CD4-positive, alpha-beta T cell (primary cell): ENCODE measurements around the gene TAOK3. TPM values are rescaled to one million over a fixed set of nuclear protein-coding genes. Genes with fewer than 3 reads are reported as not detected.

ENCODE experiments used
- ATAC-seq: fragments of 200-7000 bp; cut with Tn5 transposase; one replicate; pipeline ENCODE4 v1.10.0; 2022; ENCODE audit warnings: mild to moderate bottlenecking; ENCODE audit not compliant: poor library complexity
- CTCF ChIA-PET: fragments of 350-600 bp; sonication (Branson Sonifier 250); formaldehyde crosslinking; loops from one replicate; lab custom pipeline; 2021; ENCODE audit warnings: antibody characterized with exemption, inconsistent platforms; lab: Charles Lee
- POLR2A ChIA-PET: fragments of 350-600 bp; sonication (Branson Sonifier 250); formaldehyde crosslinking; loops from one replicate; lab custom pipeline; 2021; ENCODE audit warnings: antibody characterized with exemption, inconsistent platforms; lab: Charles Lee
- DNase-seq, 14 experiments: peaks; one replicate each; pipeline ENCODE4 v3.0.0-alpha.2; 2013 to 2020; ENCODE audit warnings: mixed read lengths in 2 of 14
- H3K27ac ChIP-seq, 2 donors: one replicate each; pipeline versions ENCODE4 v1.5.1 to v1.7.0; 2013; ENCODE audit warnings: low read length in 2 of 2, low read depth in 1 of 2, mild to moderate bottlenecking in 1 of 2
- H3K27me3 ChIP-seq, 2 experiments: 1 replicate in 1 of 2; 2 replicates in 1 of 2; pipeline versions ENCODE4 v1.6.1 to v1.7.0; 2013; ENCODE audit warnings: low read length in 2 of 2, control low read depth in 1 of 2, mild to moderate bottlenecking in 1 of 2, moderate library complexity in 1 of 2; ENCODE audit not compliant: insufficient read depth in 2 of 2, control insufficient read depth in 1 of 2
- H3K36me3 ChIP-seq: one replicate; pipeline ENCODE4 v1.6.1; 2013; ENCODE audit warnings: low read length, control low read depth; ENCODE audit not compliant: insufficient read depth
- H3K4me1 ChIP-seq: one replicate; pipeline ENCODE4 v1.6.1; 2013; ENCODE audit warnings: low read length, control low read depth; ENCODE audit not compliant: insufficient read depth
- H3K4me3 ChIP-seq: one replicate; pipeline ENCODE4 v1.5.1; 2013; ENCODE audit warnings: mild to moderate bottlenecking, low read length, moderate library complexity
- H3K9me3 ChIP-seq, 2 experiments: 1 replicate in 1 of 2; 2 replicates in 1 of 2; pipeline versions ENCODE4 v1.6.1 to v1.7.0; 2013; ENCODE audit warnings: low read length in 2 of 2, mild to moderate bottlenecking in 2 of 2, control low read depth in 1 of 2, moderate library complexity in 1 of 2; ENCODE audit not compliant: control insufficient read depth in 1 of 2, insufficient read depth in 1 of 2
- H3K27ac Mint-ChIP-seq: one replicate; pipeline ENCODE4 v1.8.0; 2020; ENCODE audit warnings: mixed read lengths
- H3K27me3 Mint-ChIP-seq: one replicate; pipeline ENCODE4 v1.8.0; 2021; ENCODE audit warnings: mixed read lengths
- H3K36me3 Mint-ChIP-seq: one replicate; pipeline ENCODE4 v1.8.0; 2021; ENCODE audit warnings: low read depth, mixed read lengths
- H3K4me1 Mint-ChIP-seq: one replicate; pipeline ENCODE4 v1.8.0; 2021; ENCODE audit warnings: low read depth, mixed read lengths
- H3K4me3 Mint-ChIP-seq: one replicate; pipeline ENCODE4 v1.8.0; 2020; ENCODE audit warnings: mild to moderate bottlenecking, mixed read lengths
- H3K9me3 Mint-ChIP-seq: one replicate; pipeline ENCODE4 v1.8.0; 2020; ENCODE audit warnings: mixed read lengths
- intact Hi-C, 2 experiments: fragments of 100-400 bp; cut with DNase I in 1 of 2; cut with micrococcal nuclease in 1 of 2; formaldehyde crosslinking; loops; one replicate each; pipeline versions ENCODE4 v1.15.1 to v1.9.0; 2023 to 2025; cut with DNase I, micrococcal nuclease
- total RNA-seq, 174 experiments: library from RNA in 2 of 174; stranded (reverse) in 2 of 174; gene quantifications; one replicate each; pipeline ENCODE4 v1.2.3 and lab custom pipeline; 2021 to 2026
- TF ChIP-seq, protein P1 (sequence below): fragments of 200-600 bp; IDR thresholded peaks from one replicate; pipeline ENCODE4 v1.8.0; 2022; ENCODE audit warnings: antibody characterized with exemption, mild to moderate bottlenecking

The TAOK3 gene
- total RNA-seq, 2 experiments from 2014 or later = 53.5 to 56.6 TPM

DNA sequence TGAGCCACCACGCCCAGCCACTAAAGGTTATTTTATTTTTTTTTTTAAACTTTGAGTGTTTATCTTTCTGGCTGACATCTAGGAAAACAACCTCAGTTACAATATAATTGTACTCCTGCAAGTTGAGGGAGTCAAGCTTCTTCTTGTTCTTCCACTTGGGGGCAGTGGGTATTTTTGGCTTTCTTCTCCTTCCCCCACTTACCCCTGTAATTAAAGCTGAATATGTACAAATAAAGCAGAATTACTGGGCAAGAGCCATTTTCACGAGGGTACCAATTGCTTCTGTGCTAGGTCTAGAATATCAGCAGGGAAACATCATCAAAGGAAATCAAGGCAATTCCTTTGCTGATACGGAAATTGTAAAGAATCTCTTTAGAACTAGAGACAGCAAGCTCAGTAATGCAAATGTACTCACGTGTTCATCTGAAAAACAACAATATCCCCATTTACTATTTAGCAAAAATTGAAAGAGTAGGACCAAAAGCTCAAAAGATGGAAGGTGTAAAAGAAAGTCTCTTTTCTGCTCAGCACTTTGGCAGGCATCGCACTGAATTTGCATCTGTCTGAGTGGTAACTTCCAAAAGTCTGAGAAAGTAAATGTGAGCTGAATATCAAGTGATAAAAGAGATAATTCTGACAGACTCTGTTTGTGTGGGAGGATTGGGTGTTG is 72.8 kb downstream of the TAOK3 start:
- Histone ChIP-seq H3K27me3 (no peaks in the 10 kb centered on the region), H3K4me1 (no peaks in the 10 kb centered on the region), H3K9me3 (no peaks in the 10 kb centered on the region), H3K27ac (no peak overlapping the region), H3K4me3 (no peak overlapping the region), H3K36me3 (peaks cover 7% of the 10 kb centered on the region)
- H3K36me3 Mint-ChIP-seq = peaks cover 24% of the 10 kb centered on the region
- no peak overlapping the region for H3K4me3 Mint-ChIP-seq
- TF ChIP-seq, protein P1, sequence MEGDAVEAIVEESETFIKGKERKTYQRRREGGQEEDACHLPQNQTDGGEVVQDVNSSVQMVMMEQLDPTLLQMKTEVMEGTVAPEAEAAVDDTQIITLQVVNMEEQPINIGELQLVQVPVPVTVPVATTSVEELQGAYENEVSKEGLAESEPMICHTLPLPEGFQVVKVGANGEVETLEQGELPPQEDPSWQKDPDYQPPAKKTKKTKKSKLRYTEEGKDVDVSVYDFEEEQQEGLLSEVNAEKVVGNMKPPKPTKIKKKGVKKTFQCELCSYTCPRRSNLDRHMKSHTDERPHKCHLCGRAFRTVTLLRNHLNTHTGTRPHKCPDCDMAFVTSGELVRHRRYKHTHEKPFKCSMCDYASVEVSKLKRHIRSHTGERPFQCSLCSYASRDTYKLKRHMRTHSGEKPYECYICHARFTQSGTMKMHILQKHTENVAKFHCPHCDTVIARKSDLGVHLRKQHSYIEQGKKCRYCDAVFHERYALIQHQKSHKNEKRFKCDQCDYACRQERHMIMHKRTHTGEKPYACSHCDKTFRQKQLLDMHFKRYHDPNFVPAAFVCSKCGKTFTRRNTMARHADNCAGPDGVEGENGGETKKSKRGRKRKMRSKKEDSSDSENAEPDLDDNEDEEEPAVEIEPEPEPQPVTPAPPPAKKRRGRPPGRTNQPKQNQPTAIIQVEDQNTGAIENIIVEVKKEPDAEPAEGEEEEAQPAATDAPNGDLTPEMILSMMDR = no peak
- ChIA-PET CTCF (interaction anchor here (1.0 to 1.2 kb wide), 2 partner anchors 10 to 76 kb away, joined by 4 read pairs; no protein-coding TSS in a partner anchor), POLR2A (no interaction called here)
- intact Hi-C loops = loop anchor here (5.0 to 10.0 kb wide), 2 partner anchors 72 to 75 kb away; partner anchors contain the start of genes TAOK3 (in 2 of the 2) and SUDS3 (in 1 of the 2)
- peaks cover 43% of the 10 kb centered on the region for H3K4me1 Mint-ChIP-seq
- no peak for ATAC-seq
- no peaks in the 10 kb centered on the region for H3K27me3 Mint-ChIP-seq
- H3K9me3 Mint-ChIP-seq = no peaks in the 10 kb centered on the region
- DNase-seq = no peak
- no peak overlapping the region for H3K27ac Mint-ChIP-seq

DNA sequence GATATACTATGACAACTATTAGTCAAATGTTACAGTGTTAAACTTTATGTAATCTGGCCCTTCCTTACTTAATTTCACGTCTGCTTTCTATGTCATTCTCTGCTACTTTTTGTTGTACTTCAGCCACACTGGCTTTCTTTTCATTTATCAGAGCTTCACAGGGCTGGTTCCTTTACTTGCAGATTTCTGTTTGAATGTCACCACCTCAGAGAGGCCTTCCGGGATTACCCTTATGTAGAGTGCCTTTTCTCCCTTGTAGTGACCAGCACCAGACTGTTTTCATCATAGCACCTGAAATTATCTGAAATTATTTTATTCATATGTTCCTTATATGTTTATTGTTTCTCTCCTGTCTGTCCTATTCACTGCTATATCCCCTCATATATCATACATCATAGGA is 75.4 kb downstream of the TAOK3 start:
- no peak overlapping the region for H3K4me3 Mint-ChIP-seq
- no peaks in the 10 kb centered on the region for H3K9me3 ChIP-seq
- no peaks in the 10 kb centered on the region for H3K4me1 ChIP-seq
- H3K27me3 Mint-ChIP-seq = no peaks in the 10 kb centered on the region
- no peak overlapping the region for H3K27ac Mint-ChIP-seq
- no peak overlapping the region for H3K27ac ChIP-seq
- H3K36me3 ChIP-seq = peaks cover 10% of the 10 kb centered on the region
- intact Hi-C loops = loop anchor here in 1 of 2 experiments (5.0 kb wide), 1 partner anchor 75 kb away; the partner anchor contains the start of gene TAOK3
- POLR2A ChIA-PET = no interaction called here
- ATAC-seq (no peak), DNase-seq (no peak)
- peaks cover 38% of the 10 kb centered on the region for H3K36me3 Mint-ChIP-seq
- H3K4me3 ChIP-seq = no peak overlapping the region
- peaks cover 32% of the 10 kb centered on the region for H3K4me1 Mint-ChIP-seq
- TF ChIP-seq, protein P1 = no peak
- CTCF ChIA-PET = no interaction called here
- H3K9me3 Mint-ChIP-seq = no peaks in the 10 kb centered on the region
- no peaks in the 10 kb centered on the region for H3K27me3 ChIP-seq

DNA sequence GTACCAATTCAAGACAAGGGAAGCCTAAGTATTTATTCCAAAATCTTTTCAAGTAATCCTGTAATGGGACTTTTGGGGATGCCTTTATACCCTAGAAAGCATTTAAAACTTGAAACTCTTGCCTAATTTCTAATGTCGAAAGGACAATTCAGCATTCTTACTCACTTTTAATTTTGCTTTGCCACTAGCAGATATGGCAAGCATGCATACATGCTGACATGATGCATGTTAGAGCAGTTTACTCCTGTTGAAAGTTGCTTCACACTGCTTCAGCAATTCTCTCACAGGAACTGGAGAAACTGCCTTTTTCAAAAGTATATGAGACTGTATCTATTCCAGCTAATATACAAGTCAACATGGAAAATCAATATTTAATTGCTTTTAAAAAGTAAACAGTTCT is 79.9 kb downstream of the TAOK3 start:
- Histone ChIP-seq H3K4me3 (no peak overlapping the region), H3K9me3 (no peaks in the 10 kb centered on the region), H3K27me3 (no peaks in the 10 kb centered on the region), H3K4me1 (peaks cover 4% of the 10 kb centered on the region), H3K27ac (no peak overlapping the region), H3K36me3 (peaks cover 10% of the 10 kb centered on the region)
- ChIA-PET CTCF (no interaction called here), POLR2A (no interaction called here)
- Mint-ChIP-seq H3K9me3 (no peaks in the 10 kb centered on the region), H3K27me3 (no peaks in the 10 kb centered on the region), H3K27ac (no peak overlapping the region), H3K36me3 (peaks cover 43% of the 10 kb centered on the region), H3K4me3 (no peak overlapping the region), H3K4me1 (peaks cover 7% of the 10 kb centered on the region)
- DNase-seq = no peak
- ATAC-seq = no peak
- TF ChIP-seq, protein P1 = no peak
- intact Hi-C loops = no loop called here
